ENCODE data around the gene GATA6. TPM values are rescaled to one million over a fixed set of nuclear protein-coding genes. Genes with fewer than 3 reads are reported as not detected.

The GATA6 gene
- total RNA-seq, 4 donors from 2014 or later: 0.34 to 1.2 (median 0.86) TPM

GRCh38 chr18:22143347-22144340 is 25.7 kb upstream of the GATA6 start:
- ATAC-seq (no peak), DNase-seq (no peak)
- intact Hi-C loops (cut with DNase I; ENCODE audit: low total_unique reads) (no loop called here), in situ Hi-C loops (cut with MboI; ENCODE audit: low sequenced_read_pairs in 4 of 4) (no loop called here)
- Histone ChIP-seq H3K4me1 (no peaks in the 10 kb centered on the region), H3K27me3 (no peaks in the 10 kb centered on the region), H3K27ac (no peak overlapping the region), H3K9me3 (no peaks in the 10 kb centered on the region), H3K36me3 (no peaks in the 10 kb centered on the region), H3K4me3 (no peak overlapping the region)
- TF ChIP-seq POLR2A (IDR thresholded peaks at IDR 0.05): no peak
- TF ChIP-seq, protein P1, sequence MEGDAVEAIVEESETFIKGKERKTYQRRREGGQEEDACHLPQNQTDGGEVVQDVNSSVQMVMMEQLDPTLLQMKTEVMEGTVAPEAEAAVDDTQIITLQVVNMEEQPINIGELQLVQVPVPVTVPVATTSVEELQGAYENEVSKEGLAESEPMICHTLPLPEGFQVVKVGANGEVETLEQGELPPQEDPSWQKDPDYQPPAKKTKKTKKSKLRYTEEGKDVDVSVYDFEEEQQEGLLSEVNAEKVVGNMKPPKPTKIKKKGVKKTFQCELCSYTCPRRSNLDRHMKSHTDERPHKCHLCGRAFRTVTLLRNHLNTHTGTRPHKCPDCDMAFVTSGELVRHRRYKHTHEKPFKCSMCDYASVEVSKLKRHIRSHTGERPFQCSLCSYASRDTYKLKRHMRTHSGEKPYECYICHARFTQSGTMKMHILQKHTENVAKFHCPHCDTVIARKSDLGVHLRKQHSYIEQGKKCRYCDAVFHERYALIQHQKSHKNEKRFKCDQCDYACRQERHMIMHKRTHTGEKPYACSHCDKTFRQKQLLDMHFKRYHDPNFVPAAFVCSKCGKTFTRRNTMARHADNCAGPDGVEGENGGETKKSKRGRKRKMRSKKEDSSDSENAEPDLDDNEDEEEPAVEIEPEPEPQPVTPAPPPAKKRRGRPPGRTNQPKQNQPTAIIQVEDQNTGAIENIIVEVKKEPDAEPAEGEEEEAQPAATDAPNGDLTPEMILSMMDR (IDR thresholded peaks at IDR 0.05 in 4 of 5, conservative IDR thresholded peaks at IDR 0.05 in 1 of 5): no peak

DNA sequence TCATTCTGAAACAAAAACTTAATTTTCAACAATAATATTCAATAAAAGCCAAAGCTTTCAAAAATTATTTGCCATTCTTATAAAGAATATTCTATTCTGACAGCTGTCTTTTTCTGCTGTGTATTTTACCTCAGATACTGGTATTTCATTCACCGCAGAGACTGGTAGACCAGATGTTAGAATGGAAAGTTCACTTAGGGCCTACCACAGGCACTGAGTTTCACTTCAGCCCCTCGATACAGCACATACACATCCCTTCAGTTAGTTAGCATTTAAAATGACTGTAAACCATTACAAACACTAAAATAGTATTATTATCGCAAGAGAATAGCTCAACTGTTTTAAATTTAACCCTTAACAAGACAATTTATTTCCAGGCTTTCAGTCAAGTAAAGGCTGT is 24.2 kb upstream of the GATA6 start:
- Histone ChIP-seq H3K36me3 (no peaks in the 10 kb centered on the region), H3K4me3 (no peak overlapping the region), H3K27ac (no peak overlapping the region), H3K9me3 (no peaks in the 10 kb centered on the region), H3K27me3 (no peaks in the 10 kb centered on the region), H3K4me1 (no peaks in the 10 kb centered on the region)
- no peak for TF ChIP-seq POLR2A (IDR thresholded peaks at IDR 0.05)
- TF ChIP-seq, protein P1 (IDR thresholded peaks at IDR 0.05 in 4 of 5, conservative IDR thresholded peaks at IDR 0.05 in 1 of 5): no peak
- DNase-seq (no peak), ATAC-seq (no peak)
- intact Hi-C loops (cut with DNase I; ENCODE audit: low total_unique reads): no loop called here
- in situ Hi-C loops (cut with MboI; ENCODE audit: low sequenced_read_pairs in 4 of 4): no loop called here

GRCh38 chr18:22149710-22150109 is 19.7 kb upstream of the GATA6 start:
- intact Hi-C loops (cut with DNase I; ENCODE audit: low total_unique reads): no loop called here
- no peak for DNase-seq
- no peaks in the 10 kb centered on the region for H3K36me3 ChIP-seq
- in situ Hi-C loops (cut with MboI; ENCODE audit: low sequenced_read_pairs in 4 of 4): loop anchor here in 3 of 4 donors (25.0 kb wide), 4 partner anchors 87 to 413 kb away; no protein-coding TSS in a partner anchor
- no peaks in the 10 kb centered on the region for H3K9me3 ChIP-seq
- no peak overlapping the region for H3K4me3 ChIP-seq
- peaks cover 0 to 7% (median 5%) of the 10 kb centered on the region in 3 donors for H3K27me3 ChIP-seq
- H3K4me1 ChIP-seq: no peaks in the 10 kb centered on the region
- no peak for TF ChIP-seq POLR2A (IDR thresholded peaks at IDR 0.05)
- TF ChIP-seq, protein P1 (IDR thresholded peaks at IDR 0.05 in 4 of 5, conservative IDR thresholded peaks at IDR 0.05 in 1 of 5): no peak
- ATAC-seq: no peak
- H3K27ac ChIP-seq: no peak overlapping the region

- H3K4me3 ChIP-seq: no peak overlapping the region
- H3K27me3 ChIP-seq: peaks cover 0 to 10% (median 5%) of the 10 kb centered on the region in 3 donors
- ATAC-seq (no peak), DNase-seq (no peak)
- no peaks in the 10 kb centered on the region for H3K9me3 ChIP-seq
- TF ChIP-seq, protein P1 (IDR thresholded peaks at IDR 0.05 in 4 of 5, conservative IDR thresholded peaks at IDR 0.05 in 1 of 5): no peak
- TF ChIP-seq POLR2A (IDR thresholded peaks at IDR 0.05): no peak
- H3K27ac ChIP-seq: no peak overlapping the region
- H3K4me1 ChIP-seq: no peaks in the 10 kb centered on the region
- in situ Hi-C loops (cut with MboI; ENCODE audit: low sequenced_read_pairs in 4 of 4) (loop anchor here in 3 of 4 donors (25.0 kb wide), 4 partner anchors 90 to 410 kb away; no protein-coding TSS in a partner anchor), intact Hi-C loops (cut with DNase I; ENCODE audit: low total_unique reads) (no loop called here)
- H3K36me3 ChIP-seq: no peaks in the 10 kb centered on the region
Measured at GRCh38 chr18:22152093-22152492, 17.3 kb upstream of the GATA6 start.
